Ishikawa (cell line): ENCODE data around the gene DKK3.

ENCODE experiments used
- CEBPB ChIP-seq: IDR thresholded peaks from 2 replicates; pipeline ENCODE4 v1.6.1; 2012
- CREB1 ChIP-seq: IDR thresholded peaks from 2 replicates; pipeline ENCODE4 v1.6.1; 2012; ENCODE audit warnings: low read depth
- EGR1 ChIP-seq: IDR thresholded peaks from 2 replicates; pipeline ENCODE4 v1.6.1; 2012
- EP300 ChIP-seq: IDR thresholded peaks from 2 replicates; pipeline ENCODE4 v1.6.1; 2012; ENCODE audit warnings: borderline replicate concordance
- FOXM1 ChIP-seq: IDR thresholded peaks from 2 replicates; pipeline ENCODE4 v1.6.1; 2012; ENCODE audit warnings: low read depth, borderline replicate concordance
- MAX ChIP-seq: IDR thresholded peaks from 2 replicates; pipeline ENCODE4 v1.6.1; 2012
- NFIC ChIP-seq: IDR thresholded peaks from 2 replicates; pipeline ENCODE4 v1.6.1; 2012
- RAD21 ChIP-seq: IDR thresholded peaks from 2 replicates; pipeline ENCODE4 v1.6.1; 2012; ENCODE audit warnings: low read depth
- TAF1 ChIP-seq: IDR thresholded peaks from 2 replicates; pipeline ENCODE4 v1.6.1; 2012; ENCODE audit warnings: low read depth, mild to moderate bottlenecking
- TEAD4 ChIP-seq: IDR thresholded peaks from 2 replicates; pipeline ENCODE4 v1.6.1; 2012
- USF1 ChIP-seq: IDR thresholded peaks from 2 replicates; pipeline ENCODE4 v1.6.1; 2012
- YY1 ChIP-seq: IDR thresholded peaks from 2 replicates; pipeline ENCODE4 v1.6.1; 2012; ENCODE audit warnings: low read depth

GRCh38 chr11:11947825-11948224, 60.6 kb downstream of the DKK3 start:
- TF ChIP-seq EP300, result no peak
- TF ChIP-seq RAD21, result no peak
- no peak for TF ChIP-seq CREB1
- no peak for TF ChIP-seq TAF1
- no peak for TF ChIP-seq USF1
- no peak for TF ChIP-seq CEBPB
- TF ChIP-seq FOXM1, result no peak
- TF ChIP-seq YY1, result no peak
- TF ChIP-seq EGR1, result no peak
- no peak for TF ChIP-seq NFIC
- TF ChIP-seq TEAD4, result no peak
- no peak for TF ChIP-seq MAX
